ENCODE results near the gene SEL1L2.

The SEL1L2 gene

GRCh38 chr20:13810446-13810845 is 180.0 kb downstream of the SEL1L2 start:
- Histone ChIP-seq H3K36me3 (ENCODE audit: control insufficient read depth in 2 of 2, insufficient read depth in 2 of 2, low read length in 2 of 2) (peaks cover 59 to 73% of the 10 kb centered on the region in 2 donors), H3K4me3 (ENCODE audit: low read length in 2 of 2) (no peak overlapping the region), H3K4me1 (ENCODE audit: control insufficient read depth in 2 of 2, insufficient read depth in 2 of 2, low read length in 2 of 2) (no peaks in the 10 kb centered on the region), H3K9me3 (ENCODE audit: control insufficient read depth in 2 of 2, low read length in 2 of 2) (no peaks in the 10 kb centered on the region), H3K27ac (ENCODE audit: low read depth in 2 of 2, low read length in 2 of 2) (no peak overlapping the region), H3K27me3 (ENCODE audit: control insufficient read depth in 2 of 2, insufficient read depth in 2 of 2, low read length in 2 of 2) (no peaks in the 10 kb centered on the region), H3K9ac (ENCODE audit: low read depth in 1 of 2, low read length in 2 of 2) (no peak overlapping the region)

- Histone ChIP-seq H3K9me3 (ENCODE audit: control insufficient read depth in 2 of 2, low read length in 2 of 2) (no peaks in the 10 kb centered on the region), H3K27me3 (ENCODE audit: control insufficient read depth in 2 of 2, insufficient read depth in 2 of 2, low read length in 2 of 2) (no peaks in the 10 kb centered on the region), H3K9ac (ENCODE audit: low read depth in 1 of 2, low read length in 2 of 2) (no peak overlapping the region), H3K4me3 (ENCODE audit: low read length in 2 of 2) (no peak overlapping the region), H3K36me3 (ENCODE audit: control insufficient read depth in 2 of 2, insufficient read depth in 2 of 2, low read length in 2 of 2) (peaks cover 55 to 72% of the 10 kb centered on the region in 2 donors), H3K27ac (ENCODE audit: low read depth in 2 of 2, low read length in 2 of 2) (no peak overlapping the region), H3K4me1 (ENCODE audit: control insufficient read depth in 2 of 2, insufficient read depth in 2 of 2, low read length in 2 of 2) (no peaks in the 10 kb centered on the region)
Observed at GRCh38 chr20:13809855-13810254, 180.6 kb downstream of the SEL1L2 start.

GRCh38 chr20:13809373-13809772 is 181.0 kb downstream of the SEL1L2 start:
- Histone ChIP-seq H3K36me3 (ENCODE audit: control insufficient read depth in 2 of 2, insufficient read depth in 2 of 2, low read length in 2 of 2) (peaks cover 55 to 72% of the 10 kb centered on the region in 2 donors), H3K9ac (ENCODE audit: low read depth in 1 of 2, low read length in 2 of 2) (no peak overlapping the region), H3K4me3 (ENCODE audit: low read length in 2 of 2) (no peak overlapping the region), H3K27me3 (ENCODE audit: control insufficient read depth in 2 of 2, insufficient read depth in 2 of 2, low read length in 2 of 2) (no peaks in the 10 kb centered on the region), H3K9me3 (ENCODE audit: control insufficient read depth in 2 of 2, low read length in 2 of 2) (no peaks in the 10 kb centered on the region), H3K27ac (ENCODE audit: low read depth in 2 of 2, low read length in 2 of 2) (no peak overlapping the region), H3K4me1 (ENCODE audit: control insufficient read depth in 2 of 2, insufficient read depth in 2 of 2, low read length in 2 of 2) (no peaks in the 10 kb centered on the region)

GRCh38 chr20:13800728-13801134 is 189.7 kb downstream of the SEL1L2 start:
- H3K27ac ChIP-seq (ENCODE audit: low read depth in 2 of 2, low read length in 2 of 2) = no peak overlapping the region
- no peak overlapping the region for H3K9ac ChIP-seq (ENCODE audit: low read depth in 1 of 2, low read length in 2 of 2)
- no peaks in the 10 kb centered on the region for H3K9me3 ChIP-seq (ENCODE audit: control insufficient read depth in 2 of 2, low read length in 2 of 2)
- peaks cover 54 to 68% of the 10 kb centered on the region in 2 donors for H3K36me3 ChIP-seq (ENCODE audit: control insufficient read depth in 2 of 2, insufficient read depth in 2 of 2, low read length in 2 of 2)
- H3K4me3 ChIP-seq (ENCODE audit: low read length in 2 of 2) = no peak overlapping the region
- no peaks in the 10 kb centered on the region for H3K27me3 ChIP-seq (ENCODE audit: control insufficient read depth in 2 of 2, insufficient read depth in 2 of 2, low read length in 2 of 2)
- peaks cover 4 to 5% of the 10 kb centered on the region in 2 donors for H3K4me1 ChIP-seq (ENCODE audit: control insufficient read depth in 2 of 2, insufficient read depth in 2 of 2, low read length in 2 of 2)

- Histone ChIP-seq H3K27ac (ENCODE audit: low read depth in 2 of 2, low read length in 2 of 2) (no peak overlapping the region), H3K4me1 (ENCODE audit: control insufficient read depth in 2 of 2, insufficient read depth in 2 of 2, low read length in 2 of 2) (peaks cover 4 to 5% of the 10 kb centered on the region in 2 donors), H3K9ac (ENCODE audit: low read depth in 1 of 2, low read length in 2 of 2) (no peak overlapping the region), H3K4me3 (ENCODE audit: low read length in 2 of 2) (no peak overlapping the region), H3K9me3 (ENCODE audit: control insufficient read depth in 2 of 2, low read length in 2 of 2) (no peaks in the 10 kb centered on the region), H3K27me3 (ENCODE audit: control insufficient read depth in 2 of 2, insufficient read depth in 2 of 2, low read length in 2 of 2) (no peaks in the 10 kb centered on the region), H3K36me3 (ENCODE audit: control insufficient read depth in 2 of 2, insufficient read depth in 2 of 2, low read length in 2 of 2) (peaks cover 60 to 73% of the 10 kb centered on the region in 2 donors)
Observed at GRCh38 chr20:13799974-13800373, 190.4 kb downstream of the SEL1L2 start.

Measured in mucosa of rectum (tissue), 2 donors.